Parathyroid adenoma (tissue), 2 donors: Measurements from ENCODE around the gene MRM1.

Source experiments
- H2AFZ ChIP-seq: fragments of 300-600 bp; sonication (generic); one replicate; pipeline ENCODE4 v1.7.0; 2017; ENCODE audit warnings: antibody characterized with exemption, mild to moderate bottlenecking
- H3K27ac ChIP-seq: fragments of 300-600 bp; sonication (generic); one replicate; pipeline ENCODE4 v1.7.0; 2017
- H3K27me3 ChIP-seq: fragments of 300-600 bp; sonication (generic); one replicate; pipeline ENCODE4 v1.7.0; 2017; ENCODE audit warnings: low read length; ENCODE audit not compliant: control insufficient read depth, insufficient read depth
- H3K36me3 ChIP-seq: fragments of 300-600 bp; sonication (generic); one replicate; pipeline ENCODE4 v1.7.0; 2017; ENCODE audit warnings: low read length; ENCODE audit not compliant: control insufficient read depth, insufficient read depth
- H3K4me1 ChIP-seq: fragments of 300-600 bp; sonication (generic); one replicate; pipeline ENCODE4 v1.7.0; 2017; ENCODE audit warnings: control low read depth
- H3K4me2 ChIP-seq: fragments of 300-600 bp; sonication (generic); one replicate; pipeline ENCODE4 v1.7.0; 2017; ENCODE audit warnings: low read length
- H3K4me3 ChIP-seq: fragments of 300-600 bp; sonication (generic); one replicate; pipeline ENCODE4 v1.7.0; 2017; ENCODE audit warnings: low read depth, low read length
- H3K79me2 ChIP-seq: fragments of 300-600 bp; sonication (generic); one replicate; pipeline ENCODE4 v1.7.0; 2017; ENCODE audit warnings: control low read depth
- H3K9ac ChIP-seq: fragments of 300-600 bp; sonication (generic); one replicate; pipeline ENCODE4 v1.7.0; 2017; ENCODE audit warnings: mild to moderate bottlenecking
- H3K9me3 ChIP-seq: fragments of 300-600 bp; sonication (generic); one replicate; pipeline ENCODE4 v1.7.0; 2017; ENCODE audit warnings: low read length; ENCODE audit not compliant: control insufficient read depth
- CTCF ChIP-seq: fragments of 300-600 bp; sonication (generic); IDR thresholded peaks from one replicate; pipeline ENCODE4 v1.7.0; 2017; ENCODE audit warnings: antibody characterized with exemption, mild to moderate bottlenecking
- donor health status: primary hyperparathyroidism.

Gene MRM1

GRCh38 chr17:36632916-36633771 is 31.8 kb downstream of the MRM1 start:
- no peak overlapping the region for H3K4me3 ChIP-seq
- TF ChIP-seq CTCF: no peak
- H3K27ac ChIP-seq: no peak overlapping the region
- H3K36me3 ChIP-seq: no peaks in the 10 kb centered on the region
- no peak overlapping the region for H3K4me2 ChIP-seq
- no peaks in the 10 kb centered on the region for H3K27me3 ChIP-seq
- no peaks in the 10 kb centered on the region for H3K4me1 ChIP-seq
- H3K9me3 ChIP-seq: no peaks in the 10 kb centered on the region
- no peaks in the 10 kb centered on the region for H3K79me2 ChIP-seq
- H3K9ac ChIP-seq: no peak overlapping the region
- H2AFZ ChIP-seq: no peak overlapping the region

GRCh38 chr17:36640346-36640745 is 39.0 kb downstream of the MRM1 start:
- Histone ChIP-seq H3K36me3 (no peaks in the 10 kb centered on the region), H3K9me3 (no peaks in the 10 kb centered on the region), H2AFZ (no peak overlapping the region), H3K27ac (no peak overlapping the region), H3K4me2 (no peak overlapping the region), H3K79me2 (no peaks in the 10 kb centered on the region), H3K4me1 (peaks cover 3% of the 10 kb centered on the region), H3K9ac (no peak overlapping the region), H3K27me3 (peaks cover 11% of the 10 kb centered on the region), H3K4me3 (no peak overlapping the region)
- no peak for TF ChIP-seq CTCF

GRCh38 chr17:36640836-36641235 is 39.5 kb downstream of the MRM1 start:
- peaks cover 11% of the 10 kb centered on the region for H3K27me3 ChIP-seq
- H3K4me1 ChIP-seq: peaks cover 3% of the 10 kb centered on the region
- H3K4me3 ChIP-seq: no peak overlapping the region
- TF ChIP-seq CTCF: no peak
- H2AFZ ChIP-seq: no peak overlapping the region
- no peaks in the 10 kb centered on the region for H3K36me3 ChIP-seq
- no peak overlapping the region for H3K27ac ChIP-seq
- no peaks in the 10 kb centered on the region for H3K79me2 ChIP-seq
- H3K9ac ChIP-seq: no peak overlapping the region
- no peaks in the 10 kb centered on the region for H3K9me3 ChIP-seq
- H3K4me2 ChIP-seq: no peak overlapping the region

GRCh38 chr17:36641331-36641876 is 40.0 kb downstream of the MRM1 start:
- Histone ChIP-seq H3K9me3 (no peaks in the 10 kb centered on the region), H3K27ac (no peak overlapping the region), H2AFZ (peak overlapping the region; percentile 45), H3K27me3 (peaks cover 11% of the 10 kb centered on the region), H3K9ac (no peak overlapping the region), H3K4me1 (peaks cover 3% of the 10 kb centered on the region), H3K4me2 (peak overlapping the region; percentile 76), H3K36me3 (no peaks in the 10 kb centered on the region), H3K79me2 (no peaks in the 10 kb centered on the region), H3K4me3 (peak overlapping the region; percentile 41)
- TF ChIP-seq CTCF: no peak
